ENCODE measurements around the gene TLR7. TPM values are rescaled to one million over a fixed set of nuclear protein-coding genes. Genes with fewer than 3 reads are reported as not detected.

The TLR7 gene
- total and polyA plus RNA-seq, 3 experiments from 2014 or later = not detected

- no peaks in the 10 kb centered on the region for H3K4me1 ChIP-seq (ENCODE audit: insufficient read depth, low read length)
- peaks cover 5 to 10% (median 9%) of the 10 kb centered on the region in 3 donors for H3K4me1 Mint-ChIP-seq
- peaks cover 0 to 6% (median 0%) of the 10 kb centered on the region in 3 donors for H3K36me3 Mint-ChIP-seq
- H3K27ac ChIP-seq (ENCODE audit: low read depth, low read length) = no peak overlapping the region
- H3K9me3 ChIP-seq (ENCODE audit: low read length) = no peaks in the 10 kb centered on the region
- H3K27ac Mint-ChIP-seq = no peak overlapping the region
- H3K27me3 Mint-ChIP-seq = peaks cover 13 to 27% of the 10 kb centered on the region in 2 donors
- POLR2A ChIA-PET = no interaction called here
- no peak overlapping the region for H3K4me3 Mint-ChIP-seq
- no peak overlapping the region for H3K4me3 ChIP-seq (ENCODE audit: low read length)
- no peaks in the 10 kb centered on the region for H3K27me3 ChIP-seq (ENCODE audit: insufficient read depth, low read length, poor library complexity, severe bottlenecking)
- no peaks in the 10 kb centered on the region for H3K36me3 ChIP-seq (ENCODE audit: insufficient read depth, low read length)
- CTCF ChIA-PET = no interaction called here
- H3K9me3 Mint-ChIP-seq = peaks cover 0 to 7% (median 2%) of the 10 kb centered on the region in 5 donors
- no peak for DNase-seq
Observed at GRCh38 chrX:12921886-12922598, 55.2 kb downstream of the TLR7 start.

- ChIA-PET CTCF (no interaction called here), POLR2A (no interaction called here)
- Histone ChIP-seq H3K27ac (ENCODE audit: low read depth, low read length) (no peak overlapping the region), H3K4me3 (ENCODE audit: low read length) (no peak overlapping the region), H3K4me1 (ENCODE audit: insufficient read depth, low read length) (no peaks in the 10 kb centered on the region), H3K27me3 (ENCODE audit: insufficient read depth, low read length, poor library complexity, severe bottlenecking) (no peaks in the 10 kb centered on the region), H3K36me3 (ENCODE audit: insufficient read depth, low read length) (no peaks in the 10 kb centered on the region), H3K9me3 (ENCODE audit: low read length) (no peaks in the 10 kb centered on the region)
- H3K4me3 Mint-ChIP-seq = no peak overlapping the region
- DNase-seq = no peak
- H3K27me3 Mint-ChIP-seq = peaks cover 13 to 27% of the 10 kb centered on the region in 2 donors
- peaks cover 0 to 6% (median 0%) of the 10 kb centered on the region in 3 donors for H3K36me3 Mint-ChIP-seq
- H3K4me1 Mint-ChIP-seq = peaks cover 5 to 10% (median 9%) of the 10 kb centered on the region in 3 donors
- peaks cover 0 to 7% (median 2%) of the 10 kb centered on the region in 5 donors for H3K9me3 Mint-ChIP-seq
- H3K27ac Mint-ChIP-seq = no peak overlapping the region
Observed at GRCh38 chrX:12922599-12922919, 55.7 kb downstream of the TLR7 start.

GRCh38 chrX:12929701-12930100 lies 62.8 kb downstream of the TLR7 start:
- Histone ChIP-seq H3K4me1 (ENCODE audit: insufficient read depth, low read length) (no peaks in the 10 kb centered on the region), H3K9me3 (ENCODE audit: low read length) (no peaks in the 10 kb centered on the region), H3K27ac (ENCODE audit: low read depth, low read length) (no peak overlapping the region), H3K27me3 (ENCODE audit: insufficient read depth, low read length, poor library complexity, severe bottlenecking) (no peaks in the 10 kb centered on the region), H3K36me3 (ENCODE audit: insufficient read depth, low read length) (no peaks in the 10 kb centered on the region), H3K4me3 (ENCODE audit: low read length) (no peak overlapping the region)
- no peak overlapping the region for H3K27ac Mint-ChIP-seq
- peaks cover 0 to 10% (median 2%) of the 10 kb centered on the region in 5 donors for H3K9me3 Mint-ChIP-seq
- no peak overlapping the region for H3K4me3 Mint-ChIP-seq
- peaks cover 0 to 6% (median 0%) of the 10 kb centered on the region in 3 donors for H3K36me3 Mint-ChIP-seq
- H3K4me1 Mint-ChIP-seq = no peaks in the 10 kb centered on the region
- peaks cover 0 to 7% of the 10 kb centered on the region in 2 donors for H3K27me3 Mint-ChIP-seq
- ChIA-PET POLR2A (no interaction called here), CTCF (no interaction called here)
- no peak for DNase-seq

- no peaks in the 10 kb centered on the region for H3K36me3 ChIP-seq (ENCODE audit: insufficient read depth, low read length)
- Mint-ChIP-seq H3K36me3 (peaks cover 0 to 4% (median 0%) of the 10 kb centered on the region in 3 donors), H3K27ac (no peak overlapping the region), H3K4me1 (no peaks in the 10 kb centered on the region), H3K27me3 (peaks cover 0 to 7% of the 10 kb centered on the region in 2 donors), H3K4me3 (no peak overlapping the region), H3K9me3 (peaks cover 0 to 8% (median 2%) of the 10 kb centered on the region in 5 donors)
- H3K27me3 ChIP-seq (ENCODE audit: insufficient read depth, low read length, poor library complexity, severe bottlenecking) = no peaks in the 10 kb centered on the region
- POLR2A ChIA-PET = no interaction called here
- no peak overlapping the region for H3K4me3 ChIP-seq (ENCODE audit: low read length)
- CTCF ChIA-PET = no interaction called here
- H3K27ac ChIP-seq (ENCODE audit: low read depth, low read length) = no peak overlapping the region
- H3K4me1 ChIP-seq (ENCODE audit: insufficient read depth, low read length) = no peaks in the 10 kb centered on the region
- no peaks in the 10 kb centered on the region for H3K9me3 ChIP-seq (ENCODE audit: low read length)
- no peak for DNase-seq
Observed at GRCh38 chrX:12930150-12930549, 63.3 kb downstream of the TLR7 start.

- no peak overlapping the region for H3K27ac Mint-ChIP-seq
- POLR2A ChIA-PET = no interaction called here
- Histone ChIP-seq H3K36me3 (ENCODE audit: insufficient read depth, low read length) (no peaks in the 10 kb centered on the region), H3K4me1 (ENCODE audit: insufficient read depth, low read length) (no peaks in the 10 kb centered on the region), H3K27ac (ENCODE audit: low read depth, low read length) (no peak overlapping the region), H3K27me3 (ENCODE audit: insufficient read depth, low read length, poor library complexity, severe bottlenecking) (no peaks in the 10 kb centered on the region), H3K9me3 (ENCODE audit: low read length) (no peaks in the 10 kb centered on the region), H3K4me3 (ENCODE audit: low read length) (no peak overlapping the region)
- no peaks in the 10 kb centered on the region for H3K36me3 Mint-ChIP-seq
- no peaks in the 10 kb centered on the region for H3K4me1 Mint-ChIP-seq
- peaks cover 0 to 3% (median 1%) of the 10 kb centered on the region in 5 donors for H3K9me3 Mint-ChIP-seq
- H3K4me3 Mint-ChIP-seq = no peak overlapping the region
- CTCF ChIA-PET = no interaction called here
- peaks cover 0 to 7% of the 10 kb centered on the region in 2 donors for H3K27me3 Mint-ChIP-seq
- DNase-seq = no peak
Observed at GRCh38 chrX:12932244-12932643, 65.4 kb downstream of the TLR7 start.

GRCh38 chrX:12934850-12935249 lies 68.0 kb downstream of the TLR7 start:
- H3K36me3 ChIP-seq (ENCODE audit: insufficient read depth, low read length) = no peaks in the 10 kb centered on the region
- no peaks in the 10 kb centered on the region for H3K27me3 ChIP-seq (ENCODE audit: insufficient read depth, low read length, poor library complexity, severe bottlenecking)
- DNase-seq = no peak
- no peaks in the 10 kb centered on the region for H3K9me3 Mint-ChIP-seq
- ChIA-PET POLR2A (no interaction called here), CTCF (no interaction called here)
- no peaks in the 10 kb centered on the region for H3K36me3 Mint-ChIP-seq
- H3K27ac ChIP-seq (ENCODE audit: low read depth, low read length) = no peak overlapping the region
- H3K4me1 Mint-ChIP-seq = no peaks in the 10 kb centered on the region
- no peak overlapping the region for H3K27ac Mint-ChIP-seq
- peaks cover 0 to 7% of the 10 kb centered on the region in 2 donors for H3K27me3 Mint-ChIP-seq
- no peaks in the 10 kb centered on the region for H3K9me3 ChIP-seq (ENCODE audit: low read length)
- no peaks in the 10 kb centered on the region for H3K4me1 ChIP-seq (ENCODE audit: insufficient read depth, low read length)
- no peak overlapping the region for H3K4me3 Mint-ChIP-seq
- no peak overlapping the region for H3K4me3 ChIP-seq (ENCODE audit: low read length)

- no peaks in the 10 kb centered on the region for H3K27me3 ChIP-seq (ENCODE audit: insufficient read depth, low read length, poor library complexity, severe bottlenecking)
- POLR2A ChIA-PET = interaction anchor here (0.6 kb wide), 1 partner anchor 1056 kb away, joined by 4 read pairs; no protein-coding TSS in a partner anchor
- Mint-ChIP-seq H3K27me3 (peaks cover 0 to 18% of the 10 kb centered on the region in 2 donors), H3K9me3 (no peaks in the 10 kb centered on the region), H3K4me1 (no peaks in the 10 kb centered on the region), H3K36me3 (no peaks in the 10 kb centered on the region), H3K4me3 (no peak overlapping the region), H3K27ac (no peak overlapping the region)
- no peak for DNase-seq
- H3K36me3 ChIP-seq (ENCODE audit: insufficient read depth, low read length) = no peaks in the 10 kb centered on the region
- no peaks in the 10 kb centered on the region for H3K4me1 ChIP-seq (ENCODE audit: insufficient read depth, low read length)
- no peak overlapping the region for H3K4me3 ChIP-seq (ENCODE audit: low read length)
- H3K27ac ChIP-seq (ENCODE audit: low read depth, low read length) = no peak overlapping the region
- CTCF ChIA-PET = interaction anchor here (0.9 kb wide), 1 partner anchor 10 kb away, joined by 4 read pairs; no protein-coding TSS in a partner anchor
- H3K9me3 ChIP-seq (ENCODE audit: low read length) = no peaks in the 10 kb centered on the region
Observed at GRCh38 chrX:12936947-12937346, 70.1 kb downstream of the TLR7 start.

Measured in CD8-positive, alpha-beta memory T cell (primary cell).